BLaER1 treated with 17β-estradiol and CSF1 and Interleukin-3, amounts not matched to agents 10 nM and 100 nM (cell line): ENCODE measurements around the gene SMARCC2.

ENCODE experiments used
- H3K27ac ChIP-seq, 11 experiments: shearing (Covaris generic); formaldehyde crosslinking; 2 replicates each; pipeline ENCODE4 v1.8.1; 2022
- H3K27me3 ChIP-seq, 11 experiments: shearing (Covaris generic); formaldehyde crosslinking; 2 replicates each; pipeline ENCODE4 v1.8.1; 2022
- H3K36me3 ChIP-seq, 11 experiments: shearing (Covaris generic); formaldehyde crosslinking; 2 replicates each; pipeline ENCODE4 v1.8.1; 2022
- H3K4me1 ChIP-seq, 10 experiments: shearing (Covaris generic); formaldehyde crosslinking; 2 replicates each; pipeline ENCODE4 v1.8.1; 2022
- H3K4me2 ChIP-seq, 11 experiments: shearing (Covaris generic); formaldehyde crosslinking; 2 replicates each; pipeline ENCODE4 v1.8.1; 2022
- H3K4me3 ChIP-seq, 10 experiments: shearing (Covaris generic); formaldehyde crosslinking; 2 replicates each; pipeline ENCODE4 v1.8.1; 2022
- H3K9ac ChIP-seq, 11 experiments: shearing (Covaris generic); formaldehyde crosslinking; 2 replicates each; pipeline ENCODE4 v1.8.1; 2022
- H3K9me3 ChIP-seq, 11 experiments: shearing (Covaris generic); formaldehyde crosslinking; replicated peaks in 1 of 11; 2 replicates each; pipeline ENCODE4 v1.8.1; 2022
- H4K20me1 ChIP-seq, 11 experiments: shearing (Covaris generic); formaldehyde crosslinking; 2 replicates each; pipeline ENCODE4 v1.8.1; 2022
- Cebpa-rat ChIP-seq, 11 experiments: shearing (Covaris generic); IDR thresholded peaks; 2 replicates each; pipeline ENCODE4 v1.8.1; 2022

Gene SMARCC2

GRCh38 chr12:56116267-56117081 lies 72.8 kb downstream of the SMARCC2 start, which contains the start of gene RPL41:
RPL41 (plus strand) TSS chr12:56116633.
- peaks cover 0 to 5% (median 3%) of the 10 kb centered on the region in 11 experiments; a peak in 6 of 22 replicates for H3K9me3 ChIP-seq
- H3K4me2 ChIP-seq: peak within 1 kb of the TSS; percentile 70 to 100 (median 93)
- peaks cover 22 to 32% (median 26%) of the 10 kb centered on the region in 10 experiments for H3K4me1 ChIP-seq
- H3K36me3 ChIP-seq: peaks cover 50 to 58% (median 55%) of the 10 kb centered on the region in 11 experiments
- H4K20me1 ChIP-seq: peaks cover 0 to 11% (median 3%) of the 10 kb centered on the region in 11 experiments; a peak in 6 of 22 replicates
- peak within 1 kb of the TSS; percentile 72 to 97 (median 86) for H3K4me3 ChIP-seq
- H3K9ac ChIP-seq: peak within 1 kb of the TSS; percentile 88 to 97 (median 94)
- TF ChIP-seq Cebpa-rat (IDR thresholded peaks at IDR 0.05): no peak
- no peaks in the 10 kb centered on the region for H3K27me3 ChIP-seq
- peak within 1 kb of the TSS; percentile 88 to 96 (median 94) for H3K27ac ChIP-seq

GRCh38 chr12:56115329-56115728 lies 74.0 kb downstream of the SMARCC2 start:
- Histone ChIP-seq H3K36me3 (peaks cover 50 to 58% (median 55%) of the 10 kb centered on the region in 11 experiments), H3K4me3 (peak overlapping the region; percentile 72 to 97 (median 86)), H3K4me1 (peaks cover 21 to 26% (median 24%) of the 10 kb centered on the region in 10 experiments), H4K20me1 (peaks cover 0 to 12% (median 3%) of the 10 kb centered on the region in 11 experiments; a peak in 7 of 22 replicates), H3K4me2 (peak overlapping the region; percentile 56 to 99 (median 75)), H3K27ac (peak overlapping the region; percentile 88 to 96 (median 94)), H3K9ac (peak overlapping the region; percentile 88 to 97 (median 94); a peak in 21 of 22 replicates), H3K9me3 (peaks cover 0 to 5% (median 3%) of the 10 kb centered on the region in 11 experiments; a peak in 6 of 22 replicates), H3K27me3 (no peaks in the 10 kb centered on the region)
- no peak for TF ChIP-seq Cebpa-rat (IDR thresholded peaks at IDR 0.05)

- Histone ChIP-seq H3K36me3 (peaks cover 57 to 66% (median 63%) of the 10 kb centered on the region in 11 experiments), H4K20me1 (peaks cover 0 to 23% (median 3%) of the 10 kb centered on the region in 11 experiments; a peak in 8 of 22 replicates), H3K9ac (no peak overlapping the region), H3K4me1 (peaks cover 8 to 14% (median 12%) of the 10 kb centered on the region in 10 experiments), H3K27me3 (no peaks in the 10 kb centered on the region), H3K27ac (peak overlapping the region in 1 of 11 experiments; percentile 1; a peak in 1 of 22 replicates), H3K9me3 (peaks cover 0 to 5% (median 3%) of the 10 kb centered on the region in 11 experiments; a peak in 6 of 22 replicates), H3K4me2 (no peak overlapping the region), H3K4me3 (no peak overlapping the region)
- no peak for TF ChIP-seq Cebpa-rat (IDR thresholded peaks at IDR 0.05)
Measured at GRCh38 chr12:56114084-56114483, 75.2 kb downstream of the SMARCC2 start.
